ENCODE measurements around the gene TBXAS1. TPM values are rescaled to one million over a fixed set of nuclear protein-coding genes. Genes with fewer than 3 reads are reported as not detected.

TBXAS1 gene
- total RNA-seq, 1 donor from 2014 or later = not detected

DNA sequence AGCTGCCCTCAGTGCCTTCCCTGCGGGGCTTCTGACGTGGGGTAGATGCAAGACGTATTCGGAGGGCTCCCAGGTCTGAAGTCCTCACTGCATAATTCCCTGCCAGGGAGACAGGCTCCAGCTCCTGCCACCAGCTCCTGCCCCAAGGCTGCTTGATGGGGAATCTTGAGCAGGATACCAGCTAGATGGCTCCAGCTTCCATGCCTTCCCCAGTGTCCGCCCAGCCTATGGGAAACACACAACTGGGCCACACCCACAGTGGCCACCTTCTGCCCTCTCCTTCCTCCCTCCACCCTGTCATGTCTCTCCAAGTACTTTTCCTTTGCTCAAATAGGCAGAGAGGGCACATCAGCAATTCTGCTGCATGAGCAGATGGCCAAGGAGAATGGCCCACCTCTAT, 137.9 kb downstream of the TBXAS1 start:
- peaks cover 2% of the 10 kb centered on the region for H3K27me3 Mint-ChIP-seq (ENCODE audit: unreplicated experiment)

DNA sequence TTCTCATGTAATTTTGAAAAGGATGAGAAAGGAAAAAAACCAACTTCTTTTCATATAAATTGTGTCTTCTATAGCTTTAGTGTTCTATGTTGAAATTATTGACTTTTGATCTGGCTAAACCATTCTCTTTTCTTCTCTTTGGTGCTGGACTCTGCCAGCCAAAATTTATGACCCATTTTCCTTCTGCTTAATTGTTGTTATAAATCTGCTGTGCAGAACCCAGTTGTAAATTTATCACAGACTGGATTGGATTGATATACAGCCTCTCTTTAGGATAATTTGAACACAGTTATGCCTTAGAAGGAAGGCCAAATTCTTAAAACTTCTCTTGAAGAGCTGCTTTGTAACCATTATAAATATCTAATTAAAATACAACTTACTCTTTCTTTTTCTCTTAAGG, 139.9 kb downstream of the TBXAS1 start:
- TF ChIP-seq, protein P1, sequence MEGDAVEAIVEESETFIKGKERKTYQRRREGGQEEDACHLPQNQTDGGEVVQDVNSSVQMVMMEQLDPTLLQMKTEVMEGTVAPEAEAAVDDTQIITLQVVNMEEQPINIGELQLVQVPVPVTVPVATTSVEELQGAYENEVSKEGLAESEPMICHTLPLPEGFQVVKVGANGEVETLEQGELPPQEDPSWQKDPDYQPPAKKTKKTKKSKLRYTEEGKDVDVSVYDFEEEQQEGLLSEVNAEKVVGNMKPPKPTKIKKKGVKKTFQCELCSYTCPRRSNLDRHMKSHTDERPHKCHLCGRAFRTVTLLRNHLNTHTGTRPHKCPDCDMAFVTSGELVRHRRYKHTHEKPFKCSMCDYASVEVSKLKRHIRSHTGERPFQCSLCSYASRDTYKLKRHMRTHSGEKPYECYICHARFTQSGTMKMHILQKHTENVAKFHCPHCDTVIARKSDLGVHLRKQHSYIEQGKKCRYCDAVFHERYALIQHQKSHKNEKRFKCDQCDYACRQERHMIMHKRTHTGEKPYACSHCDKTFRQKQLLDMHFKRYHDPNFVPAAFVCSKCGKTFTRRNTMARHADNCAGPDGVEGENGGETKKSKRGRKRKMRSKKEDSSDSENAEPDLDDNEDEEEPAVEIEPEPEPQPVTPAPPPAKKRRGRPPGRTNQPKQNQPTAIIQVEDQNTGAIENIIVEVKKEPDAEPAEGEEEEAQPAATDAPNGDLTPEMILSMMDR (IDR thresholded peaks at IDR 0.05; ENCODE audit: partially characterized antibody, unreplicated experiment) = no peak
- Mint-ChIP-seq H3K27me3 (ENCODE audit: unreplicated experiment) (peaks cover 1% of the 10 kb centered on the region), H3K36me3 (ENCODE audit: unreplicated experiment) (no peaks in the 10 kb centered on the region), H3K4me1 (ENCODE audit: low read depth, unreplicated experiment) (no peaks in the 10 kb centered on the region), H3K4me3 (ENCODE audit: unreplicated experiment) (no peak overlapping the region), H3K27ac (ENCODE audit: unreplicated experiment) (no peak overlapping the region), H3K9me3 (ENCODE audit: unreplicated experiment) (peaks cover 2% of the 10 kb centered on the region)
- DNase-seq = no peak

More for the DNA sequence above, 137.9 kb downstream of the TBXAS1 start:
- no peak overlapping the region for H3K27ac Mint-ChIP-seq (ENCODE audit: unreplicated experiment)
- DNase-seq = no peak
- H3K4me3 Mint-ChIP-seq (ENCODE audit: unreplicated experiment) = no peak overlapping the region
- TF ChIP-seq, protein P1 (IDR thresholded peaks at IDR 0.05; ENCODE audit: partially characterized antibody, unreplicated experiment) = no peak
- H3K9me3 Mint-ChIP-seq (ENCODE audit: unreplicated experiment) = no peaks in the 10 kb centered on the region
- no peaks in the 10 kb centered on the region for H3K36me3 Mint-ChIP-seq (ENCODE audit: unreplicated experiment)
- H3K4me1 Mint-ChIP-seq (ENCODE audit: low read depth, unreplicated experiment) = no peaks in the 10 kb centered on the region

GRCh38 chr7:139972029-139972428, 143.0 kb downstream of the TBXAS1 start:
- TF ChIP-seq, protein P1 (IDR thresholded peaks at IDR 0.05; ENCODE audit: partially characterized antibody, unreplicated experiment) = no peak
- no peak for DNase-seq
- Mint-ChIP-seq H3K27me3 (ENCODE audit: unreplicated experiment) (peaks cover 1% of the 10 kb centered on the region), H3K9me3 (ENCODE audit: unreplicated experiment) (peaks cover 2% of the 10 kb centered on the region), H3K4me1 (ENCODE audit: low read depth, unreplicated experiment) (peaks cover 5% of the 10 kb centered on the region), H3K36me3 (ENCODE audit: unreplicated experiment) (no peaks in the 10 kb centered on the region), H3K27ac (ENCODE audit: unreplicated experiment) (no peak overlapping the region), H3K4me3 (ENCODE audit: unreplicated experiment) (no peak overlapping the region)

GRCh38 chr7:139973101-139974050, 144.3 kb downstream of the TBXAS1 start:
- Mint-ChIP-seq H3K4me3 (ENCODE audit: unreplicated experiment) (no peak overlapping the region), H3K36me3 (ENCODE audit: unreplicated experiment) (no peaks in the 10 kb centered on the region), H3K4me1 (ENCODE audit: low read depth, unreplicated experiment) (peaks cover 5% of the 10 kb centered on the region), H3K27me3 (ENCODE audit: unreplicated experiment) (peaks cover 1% of the 10 kb centered on the region), H3K27ac (ENCODE audit: unreplicated experiment) (no peak overlapping the region), H3K9me3 (ENCODE audit: unreplicated experiment) (peaks cover 4% of the 10 kb centered on the region)
- TF ChIP-seq, protein P1 (IDR thresholded peaks at IDR 0.05; ENCODE audit: partially characterized antibody, unreplicated experiment) = no peak
- DNase-seq = no peak

Measured in glutamatergic neuron (in vitro differentiated cells).